Gastrocnemius medialis (tissue), 4 donors: Measurements from ENCODE around the gene MTTP.

Experiments used
- POLR2A ChIP-seq, 2 donors: fragments of 450-650 bp; IDR thresholded peaks; one replicate each; pipeline ENCODE4 v1.6.1; 2017; ENCODE audit warnings: antibody characterized with exemption in 2 of 2, mild to moderate bottlenecking in 2 of 2, moderate library complexity in 2 of 2
- TF ChIP-seq, protein P1 (sequence below), 5 experiments: fragments of 450-650 bp in 3 of 5; fragments of 200-600 bp in 2 of 5; sonication (generic) in 2 of 5; IDR thresholded peaks in 4 of 5; conservative IDR thresholded peaks in 1 of 5; 1 replicate in 4 of 5; 2 replicates in 1 of 5; pipeline ENCODE4 v1.5.1; 2016 to 2019; ENCODE audit warnings: antibody characterized with exemption in 5 of 5, mild to moderate bottlenecking in 3 of 5, moderate library complexity in 3 of 5

DNA sequence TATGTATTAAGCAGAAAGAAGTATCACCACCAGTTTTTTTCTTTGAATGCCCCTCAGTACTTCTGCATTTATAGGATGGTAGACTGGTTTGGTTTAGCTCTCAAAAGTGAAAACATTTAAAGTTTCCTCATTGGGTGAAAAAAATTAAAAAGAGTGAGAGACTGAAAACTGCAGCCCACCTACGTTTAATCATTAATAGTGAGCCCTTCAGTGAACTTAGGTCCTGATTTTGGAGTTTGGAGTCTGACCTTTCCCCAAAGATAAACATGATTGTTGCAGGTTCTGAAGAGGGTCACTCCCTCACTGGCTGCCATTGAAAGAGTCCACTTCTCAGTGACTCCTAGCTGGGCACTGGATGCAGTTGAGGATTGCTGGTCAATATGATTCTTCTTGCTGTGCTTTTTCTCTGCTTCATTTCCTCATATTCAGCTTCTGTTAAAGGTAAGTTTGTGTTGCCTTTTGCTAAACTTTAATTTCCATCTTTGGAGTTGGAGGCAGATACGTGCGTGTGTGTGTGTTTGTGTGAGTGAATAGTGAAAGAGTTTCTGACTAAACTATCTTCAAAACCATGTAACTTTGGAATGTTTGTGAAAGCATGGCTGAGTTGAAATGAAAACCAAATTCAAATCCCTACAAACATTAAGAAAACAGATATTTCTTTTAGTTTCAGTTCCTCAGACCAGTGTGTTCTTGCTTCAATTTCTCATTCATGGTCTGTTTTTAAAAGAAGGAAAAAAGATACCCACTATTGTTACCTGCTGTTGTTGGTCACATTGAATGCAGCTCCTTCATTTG, at the start of gene MTTP:
- TF ChIP-seq POLR2A (IDR thresholded peaks at IDR 0.05) = no peak
- TF ChIP-seq, protein P1, sequence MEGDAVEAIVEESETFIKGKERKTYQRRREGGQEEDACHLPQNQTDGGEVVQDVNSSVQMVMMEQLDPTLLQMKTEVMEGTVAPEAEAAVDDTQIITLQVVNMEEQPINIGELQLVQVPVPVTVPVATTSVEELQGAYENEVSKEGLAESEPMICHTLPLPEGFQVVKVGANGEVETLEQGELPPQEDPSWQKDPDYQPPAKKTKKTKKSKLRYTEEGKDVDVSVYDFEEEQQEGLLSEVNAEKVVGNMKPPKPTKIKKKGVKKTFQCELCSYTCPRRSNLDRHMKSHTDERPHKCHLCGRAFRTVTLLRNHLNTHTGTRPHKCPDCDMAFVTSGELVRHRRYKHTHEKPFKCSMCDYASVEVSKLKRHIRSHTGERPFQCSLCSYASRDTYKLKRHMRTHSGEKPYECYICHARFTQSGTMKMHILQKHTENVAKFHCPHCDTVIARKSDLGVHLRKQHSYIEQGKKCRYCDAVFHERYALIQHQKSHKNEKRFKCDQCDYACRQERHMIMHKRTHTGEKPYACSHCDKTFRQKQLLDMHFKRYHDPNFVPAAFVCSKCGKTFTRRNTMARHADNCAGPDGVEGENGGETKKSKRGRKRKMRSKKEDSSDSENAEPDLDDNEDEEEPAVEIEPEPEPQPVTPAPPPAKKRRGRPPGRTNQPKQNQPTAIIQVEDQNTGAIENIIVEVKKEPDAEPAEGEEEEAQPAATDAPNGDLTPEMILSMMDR (IDR thresholded peaks at IDR 0.05 in 4 of 5, conservative IDR thresholded peaks at IDR 0.05 in 1 of 5) = no peak
